GM19023 (cell line): ENCODE measurements around the gene SMG5.

Experiments used
- ATAC-seq: cut with Tn5 transposase; IDR thresholded peaks from one replicate; pipeline ENCODE4 v1.9.1; 2021; ENCODE audit warnings: mild to moderate bottlenecking, moderate library complexity; ENCODE audit not compliant: unreplicated experiment

SMG5 gene

GRCh38 chr1:156214024-156214748 lies 68.4 kb downstream of the SMG5 start:
- no peak for ATAC-seq

GRCh38 chr1:156213644-156213966 lies 69.0 kb downstream of the SMG5 start:
- no peak for ATAC-seq

DNA sequence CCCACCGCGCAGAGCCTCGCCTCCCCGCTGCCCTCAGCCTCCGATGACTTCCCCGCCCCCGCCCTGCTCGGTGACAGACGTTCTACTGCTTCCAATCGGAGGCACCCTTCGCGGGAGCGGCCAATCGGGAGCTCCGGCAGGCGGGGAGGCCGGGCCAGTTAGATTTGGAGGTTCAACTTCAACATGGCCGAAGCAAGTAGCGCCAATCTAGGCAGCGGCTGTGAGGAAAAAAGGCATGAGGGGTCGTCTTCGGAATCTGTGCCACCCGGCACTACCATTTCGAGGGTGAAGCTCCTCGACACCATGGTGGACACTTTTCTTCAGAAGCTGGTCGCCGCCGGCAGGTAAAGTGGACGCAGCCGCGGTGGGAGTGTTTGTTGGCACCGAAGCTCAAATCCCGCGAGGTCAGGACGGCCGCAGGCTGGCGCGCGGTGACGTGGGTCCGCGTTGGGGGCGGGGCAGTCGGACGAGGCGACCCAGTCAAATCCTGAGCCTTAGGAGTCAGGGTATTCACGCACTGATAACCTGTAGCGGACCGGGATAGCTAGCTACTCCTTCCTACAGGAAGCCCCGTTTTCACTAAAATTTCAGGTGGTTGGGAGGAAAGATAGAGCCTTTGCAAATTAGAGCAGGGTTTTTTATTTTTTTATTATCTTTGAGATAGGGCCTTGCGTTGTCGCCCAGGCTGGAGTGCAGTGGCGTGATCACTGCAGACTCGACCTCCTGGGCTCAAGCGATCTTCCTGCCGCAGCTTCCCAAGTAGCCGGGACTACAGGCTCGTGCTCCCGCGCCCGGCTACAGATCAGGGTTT lies 69.6 kb downstream of the SMG5 start, which contains the start of gene PMF1:
Gene PMF1 (plus strand): TSS at position 175 of the 811 bp plus-strand sequence. CDS start 9 bp downstream, at position 184.
- ATAC-seq = peak; percentile 90

DNA sequence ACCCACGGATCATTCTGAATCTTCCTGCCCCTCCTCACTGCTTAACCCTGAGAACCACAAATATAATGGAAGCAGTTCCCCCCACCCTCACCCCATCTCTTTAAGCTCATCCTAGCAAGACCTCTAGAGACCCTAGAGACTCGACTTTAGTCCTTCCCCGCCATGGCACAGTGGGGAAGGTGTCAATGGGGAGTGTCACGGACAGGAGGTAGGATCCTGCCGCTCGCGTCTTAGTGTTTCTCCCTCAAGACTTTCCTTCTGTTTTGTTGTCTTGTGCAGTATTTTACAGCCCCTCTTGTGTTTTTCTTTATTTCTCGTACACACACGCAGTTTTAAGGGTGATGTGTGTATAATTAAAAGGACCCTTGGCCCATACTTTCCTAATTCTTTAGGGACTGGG lies 70.5 kb downstream of the SMG5 start:
- no peak for ATAC-seq

DNA sequence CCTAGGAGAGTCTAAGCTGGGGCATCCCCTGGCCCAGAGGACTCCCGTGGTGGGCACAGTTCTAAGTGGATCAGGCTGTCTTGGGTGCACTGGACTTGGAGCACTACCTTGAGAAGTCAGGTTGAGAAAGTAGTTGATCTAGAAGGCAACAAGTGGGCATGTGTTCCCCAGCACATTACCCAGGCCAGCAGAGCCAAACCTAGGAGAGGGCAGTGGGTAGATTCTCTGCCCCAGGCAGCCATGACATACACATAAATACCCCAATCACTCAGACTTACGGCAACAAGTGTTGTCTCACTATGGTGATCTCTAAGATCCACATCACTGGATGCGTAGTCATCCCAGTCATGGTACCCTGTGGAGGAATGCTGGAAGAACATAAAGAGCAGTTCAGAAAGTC lies 71.4 kb downstream of the SMG5 start:
- ATAC-seq = no peak

GRCh38 chr1:156204686-156205085 lies 77.9 kb downstream of the SMG5 start:
- ATAC-seq = no peak

- ATAC-seq = no peak
These were observed 79.3 kb downstream of the SMG5 start for GRCh38 chr1:156203331-156203730.

DNA sequence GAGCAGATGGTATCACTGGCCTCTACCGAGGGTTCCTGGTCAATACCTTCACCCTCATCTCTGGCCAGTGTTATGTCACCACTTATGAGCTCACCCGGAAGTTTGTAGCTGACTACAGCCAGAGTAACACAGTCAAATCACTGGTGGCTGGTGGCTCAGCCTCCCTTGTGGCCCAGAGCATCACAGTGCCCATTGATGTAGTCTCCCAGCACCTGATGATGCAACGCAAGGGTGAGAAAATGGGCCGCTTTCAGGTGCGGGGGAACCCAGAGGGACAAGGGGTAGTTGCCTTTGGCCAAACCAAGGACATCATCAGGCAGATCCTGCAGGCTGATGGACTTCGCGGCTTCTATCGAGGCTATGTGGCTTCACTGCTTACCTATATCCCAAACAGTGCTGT lies 82.6 kb downstream of the SMG5 start:
- no peak for ATAC-seq
